HepG2 (cell line): Measurements from ENCODE around the gene FGF19. TPM values are rescaled to one million over a fixed set of nuclear protein-coding genes. Genes with fewer than 3 reads are reported as not detected.
A peak's percentile ranks its signal among the peaks of the same experiment; 100 is the strongest.

ENCODE experiments used
- BCL6 ChIP-seq: IDR thresholded peaks from 2 replicates; pipeline ENCODE4 v1.6.1; 2016; ENCODE audit warnings: missing genetic modification reagents, missing compliant biosample characterization
- BHLHE40 ChIP-seq: IDR thresholded peaks from 2 replicates; pipeline ENCODE4 v1.6.1; 2011; ENCODE audit warnings: low read length, improper control_type of control experiment
- CTCF ChIP-seq: sonication (generic); formaldehyde crosslinking; IDR thresholded peaks from 2 replicates; pipeline ENCODE4 v1.5.0; 2020; ENCODE audit warnings: mild to moderate bottlenecking, missing genetic modification reagents, moderate library complexity
- FOSL1 ChIP-seq: sonication (generic); formaldehyde crosslinking; IDR thresholded peaks from 2 replicates; pipeline ENCODE4 v1.9.0; 2021; ENCODE audit warnings: missing genetic modification reagents, borderline replicate concordance
- GABPA ChIP-seq, 2 experiments: IDR thresholded peaks; 2 replicates each; pipeline ENCODE4 v1.6.1; 2011 to 2016; ENCODE audit warnings: low read depth in 2 of 2, low read length in 1 of 2, missing biosample characterization in 1 of 2, missing genetic modification characterization in 1 of 2
- HINFP ChIP-seq: sonication (generic); formaldehyde crosslinking; IDR thresholded peaks from 2 replicates; pipeline ENCODE4 v1.4.0; 2020; ENCODE audit warnings: low read depth, mild to moderate bottlenecking, missing genetic modification reagents
- MED13 ChIP-seq: sonication (generic); formaldehyde crosslinking; IDR thresholded peaks from 2 replicates; pipeline ENCODE4 v1.5.0; 2020; ENCODE audit warnings: missing genetic modification reagents
- NR3C1 ChIP-seq: sonication (generic); formaldehyde crosslinking; IDR thresholded peaks from 2 replicates; pipeline ENCODE4 v1.4.0; 2020; ENCODE audit warnings: missing genetic modification reagents
- PCBP2 ChIP-seq: fragments of 200-400 bp; formaldehyde crosslinking; optimal IDR thresholded peaks from 2 replicates; pipeline ENCODE3; 2018; ENCODE audit warnings: low read length, low read depth; ENCODE audit not compliant: poor library complexity, severe bottlenecking
- RARG ChIP-seq: sonication (generic); formaldehyde crosslinking; IDR thresholded peaks from 2 replicates; pipeline ENCODE4 v1.4.0; 2020; ENCODE audit warnings: low read depth, mild to moderate bottlenecking, missing genetic modification reagents
- RFXAP ChIP-seq: sonication (generic); formaldehyde crosslinking; IDR thresholded peaks from 2 replicates; pipeline ENCODE4 v1.4.0; 2020; ENCODE audit warnings: missing genetic modification reagents, borderline replicate concordance
- ZBTB8A ChIP-seq: sonication (generic); formaldehyde crosslinking; IDR thresholded peaks from 2 replicates; pipeline ENCODE4 v1.4.0; 2020; ENCODE audit warnings: mild to moderate bottlenecking, low read depth, missing genetic modification reagents, borderline replicate concordance
- ZFX ChIP-seq: sonication (generic); formaldehyde crosslinking; IDR thresholded peaks from 2 replicates; pipeline ENCODE4 v1.4.0; 2020; ENCODE audit warnings: mild to moderate bottlenecking, low read depth, missing genetic modification reagents, moderate library complexity
- ZNF232 ChIP-seq: sonication (generic); formaldehyde crosslinking; IDR thresholded peaks from 2 replicates; pipeline ENCODE4 v1.4.0; 2020; ENCODE audit warnings: missing genetic modification reagents, borderline replicate concordance
- ZNF24 ChIP-seq: fragments of 450-650 bp; IDR thresholded peaks from 2 replicates; pipeline ENCODE4 v1.6.1; 2017; ENCODE audit warnings: antibody characterized with exemption, mild to moderate bottlenecking
- ZNF629 ChIP-seq: sonication (generic); formaldehyde crosslinking; conservative IDR thresholded peaks from 2 replicates; pipeline ENCODE4 v1.5.0; 2020; ENCODE audit warnings: missing genetic modification reagents
- ZSCAN31 ChIP-seq: sonication (generic); formaldehyde crosslinking; IDR thresholded peaks from 2 replicates; pipeline ENCODE4 v1.5.0; 2020; ENCODE audit warnings: low read depth, mild to moderate bottlenecking, missing genetic modification reagents
- polyA plus RNA-seq, 8 experiments: library from polyadenylated mRNA; depleted of rRNA in 3 of 8; stranded (reverse) in 7 of 8; unstranded in 1 of 8; fragments of >200 nt; fragmentation: Illumina TruSeq in 4 of 8; extraction: Trizol in 4 of 8; gene quantifications; 2 replicates each; pipeline versions ENCODE4 v1.2.1 to v1.2.3, GENCODE V29; 2011 to 2016; ENCODE audit warnings: low read depth in 4 of 8, missing spikeins in 1 of 8, mixed read lengths in 1 of 8; ENCODE audit not compliant: insufficient read depth in 1 of 8
- total RNA-seq, 5 experiments: library from RNA; depleted of rRNA; stranded (reverse); fragments of >200 nt; fragmentation: Illumina TruSeq; extraction: Trizol; gene quantifications; 2 replicates each; pipeline ENCODE4 v1.2.3, GENCODE V29; 2016; ENCODE audit warnings: low read depth in 1 of 5
- TF ChIP-seq, protein P1 (sequence below): sonication (generic); formaldehyde crosslinking; IDR thresholded peaks from 2 replicates; pipeline ENCODE4 v1.5.1; 2020; ENCODE audit warnings: missing genetic modification reagents, mild to moderate bottlenecking, borderline replicate concordance
- TF ChIP-seq, protein P2 (sequence below): sonication (generic); formaldehyde crosslinking; IDR thresholded peaks from 2 replicates; pipeline ENCODE4 v1.9.0; 2021; ENCODE audit warnings: missing genetic modification reagents, mild to moderate bottlenecking, borderline replicate concordance
- TF ChIP-seq, protein P3 (sequence below): sonication (generic); formaldehyde crosslinking; IDR thresholded peaks from 2 replicates; pipeline ENCODE4 v1.4.0; 2020; ENCODE audit warnings: missing genetic modification reagents
- TF ChIP-seq, protein P4 (sequence below): sonication (generic); formaldehyde crosslinking; IDR thresholded peaks from 2 replicates; pipeline ENCODE4 v1.4.0; 2020; ENCODE audit warnings: missing genetic modification reagents, borderline replicate concordance

Gene FGF19
- total and polyA plus RNA-seq, 2 of the 13 experiments (the other 11 are each of a cell fraction or from before 2014, with no cell fraction given): 0.07 TPM; not detected in 1

DNA sequence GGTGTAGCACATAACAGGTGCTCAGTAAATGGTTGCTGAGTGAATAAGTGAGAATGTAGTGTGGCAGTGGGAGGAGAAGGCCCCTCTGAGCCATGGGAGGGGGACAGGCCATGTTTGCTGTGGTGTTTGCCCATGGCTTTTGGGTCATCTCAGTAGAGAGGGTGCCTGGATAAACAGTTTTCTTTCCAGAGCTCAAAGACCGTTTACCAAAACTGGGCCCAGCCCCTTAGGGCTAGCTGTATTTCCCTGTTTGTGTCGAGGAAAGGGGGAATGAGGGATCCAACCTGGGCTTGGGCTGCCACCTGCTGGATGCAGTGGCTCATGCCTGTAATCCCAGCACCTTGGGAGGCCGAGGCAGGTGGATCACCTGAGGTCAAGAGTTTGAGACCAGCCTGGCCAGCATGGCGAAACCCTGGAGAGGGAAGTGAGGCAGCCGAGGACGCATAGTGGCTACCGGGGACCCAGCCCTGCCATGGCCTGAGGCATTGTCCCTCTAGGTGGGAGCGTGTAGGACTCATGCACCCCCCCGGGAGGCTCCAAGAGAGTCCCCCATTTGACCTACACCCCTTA is 20.0 kb downstream of the FGF19 start (continued):
- TF ChIP-seq, protein P1, sequence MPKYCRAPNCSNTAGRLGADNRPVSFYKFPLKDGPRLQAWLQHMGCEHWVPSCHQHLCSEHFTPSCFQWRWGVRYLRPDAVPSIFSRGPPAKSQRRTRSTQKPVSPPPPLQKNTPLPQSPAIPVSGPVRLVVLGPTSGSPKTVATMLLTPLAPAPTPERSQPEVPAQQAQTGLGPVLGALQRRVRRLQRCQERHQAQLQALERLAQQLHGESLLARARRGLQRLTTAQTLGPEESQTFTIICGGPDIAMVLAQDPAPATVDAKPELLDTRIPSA: no peak
- TF ChIP-seq MED13 (CRISPR knock-in tag) (no peak), HINFP (CRISPR knock-in tag) (0 out of 2 replicates have a peak, but pooled peaks have one; percentile 29), ZFX (CRISPR knock-in tag) (peak; percentile 53; the same call in 1 of the 2 replicates), GABPA (IDR thresholded peaks at IDR 0.05; ENCODE audit: low read depth, low read length) (no peak), GABPA (CRISPR knock-in tag; IDR thresholded peaks at IDR 0.05; ENCODE audit: low read depth) (no peak), ZNF629 (no peak), ZBTB8A (CRISPR knock-in tag) (no peak), BCL6 (CRISPR knock-in tag) (peak; percentile 72), PCBP2 (no peak), RFXAP (no peak), ZNF24 (no peak), NR3C1 (CRISPR knock-in tag) (no peak), ZNF232 (CRISPR knock-in tag) (no peak), RARG (CRISPR knock-in tag) (no peak), FOSL1 (CRISPR knock-in tag) (no peak), BHLHE40 (no peak), ZSCAN31 (CRISPR knock-in tag) (no peak), CTCF (CRISPR knock-in tag) (peak; percentile 96)
- TF ChIP-seq, protein P2, sequence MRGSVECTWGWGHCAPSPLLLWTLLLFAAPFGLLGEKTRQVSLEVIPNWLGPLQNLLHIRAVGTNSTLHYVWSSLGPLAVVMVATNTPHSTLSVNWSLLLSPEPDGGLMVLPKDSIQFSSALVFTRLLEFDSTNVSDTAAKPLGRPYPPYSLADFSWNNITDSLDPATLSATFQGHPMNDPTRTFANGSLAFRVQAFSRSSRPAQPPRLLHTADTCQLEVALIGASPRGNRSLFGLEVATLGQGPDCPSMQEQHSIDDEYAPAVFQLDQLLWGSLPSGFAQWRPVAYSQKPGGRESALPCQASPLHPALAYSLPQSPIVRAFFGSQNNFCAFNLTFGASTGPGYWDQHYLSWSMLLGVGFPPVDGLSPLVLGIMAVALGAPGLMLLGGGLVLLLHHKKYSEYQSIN (CRISPR knock-in tag): no peak
- TF ChIP-seq, protein P3, sequence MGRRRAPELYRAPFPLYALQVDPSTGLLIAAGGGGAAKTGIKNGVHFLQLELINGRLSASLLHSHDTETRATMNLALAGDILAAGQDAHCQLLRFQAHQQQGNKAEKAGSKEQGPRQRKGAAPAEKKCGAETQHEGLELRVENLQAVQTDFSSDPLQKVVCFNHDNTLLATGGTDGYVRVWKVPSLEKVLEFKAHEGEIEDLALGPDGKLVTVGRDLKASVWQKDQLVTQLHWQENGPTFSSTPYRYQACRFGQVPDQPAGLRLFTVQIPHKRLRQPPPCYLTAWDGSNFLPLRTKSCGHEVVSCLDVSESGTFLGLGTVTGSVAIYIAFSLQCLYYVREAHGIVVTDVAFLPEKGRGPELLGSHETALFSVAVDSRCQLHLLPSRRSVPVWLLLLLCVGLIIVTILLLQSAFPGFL (CRISPR knock-in tag): no peak
- TF ChIP-seq, protein P4, sequence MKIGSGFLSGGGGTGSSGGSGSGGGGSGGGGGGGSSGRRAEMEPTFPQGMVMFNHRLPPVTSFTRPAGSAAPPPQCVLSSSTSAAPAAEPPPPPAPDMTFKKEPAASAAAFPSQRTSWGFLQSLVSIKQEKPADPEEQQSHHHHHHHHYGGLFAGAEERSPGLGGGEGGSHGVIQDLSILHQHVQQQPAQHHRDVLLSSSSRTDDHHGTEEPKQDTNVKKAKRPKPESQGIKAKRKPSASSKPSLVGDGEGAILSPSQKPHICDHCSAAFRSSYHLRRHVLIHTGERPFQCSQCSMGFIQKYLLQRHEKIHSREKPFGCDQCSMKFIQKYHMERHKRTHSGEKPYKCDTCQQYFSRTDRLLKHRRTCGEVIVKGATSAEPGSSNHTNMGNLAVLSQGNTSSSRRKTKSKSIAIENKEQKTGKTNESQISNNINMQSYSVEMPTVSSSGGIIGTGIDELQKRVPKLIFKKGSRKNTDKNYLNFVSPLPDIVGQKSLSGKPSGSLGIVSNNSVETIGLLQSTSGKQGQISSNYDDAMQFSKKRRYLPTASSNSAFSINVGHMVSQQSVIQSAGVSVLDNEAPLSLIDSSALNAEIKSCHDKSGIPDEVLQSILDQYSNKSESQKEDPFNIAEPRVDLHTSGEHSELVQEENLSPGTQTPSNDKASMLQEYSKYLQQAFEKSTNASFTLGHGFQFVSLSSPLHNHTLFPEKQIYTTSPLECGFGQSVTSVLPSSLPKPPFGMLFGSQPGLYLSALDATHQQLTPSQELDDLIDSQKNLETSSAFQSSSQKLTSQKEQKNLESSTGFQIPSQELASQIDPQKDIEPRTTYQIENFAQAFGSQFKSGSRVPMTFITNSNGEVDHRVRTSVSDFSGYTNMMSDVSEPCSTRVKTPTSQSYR (CRISPR knock-in tag): no peak
